Measurements from ENCODE around the gene SESN2.

DNA sequence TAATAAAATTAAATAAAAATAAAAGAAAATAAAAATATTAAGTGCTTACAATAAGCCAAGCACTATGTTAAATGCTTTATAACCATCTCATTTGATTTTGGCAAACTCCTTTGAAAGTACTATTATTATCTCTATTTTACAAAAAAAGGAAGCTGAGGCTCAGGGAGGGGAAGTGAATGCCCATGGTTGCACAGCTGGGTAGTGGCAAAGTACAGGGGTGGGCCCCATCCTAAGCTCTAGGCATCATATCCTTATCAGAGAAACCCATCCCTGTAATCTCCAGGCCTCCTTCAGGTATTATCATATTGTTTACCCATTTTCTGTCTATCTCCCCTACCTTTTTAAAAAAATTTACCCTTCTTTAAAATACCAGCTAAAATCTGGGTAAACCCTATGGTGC lies 67.2 kb downstream of the SESN2 start:
- TF ChIP-seq, protein P1, sequence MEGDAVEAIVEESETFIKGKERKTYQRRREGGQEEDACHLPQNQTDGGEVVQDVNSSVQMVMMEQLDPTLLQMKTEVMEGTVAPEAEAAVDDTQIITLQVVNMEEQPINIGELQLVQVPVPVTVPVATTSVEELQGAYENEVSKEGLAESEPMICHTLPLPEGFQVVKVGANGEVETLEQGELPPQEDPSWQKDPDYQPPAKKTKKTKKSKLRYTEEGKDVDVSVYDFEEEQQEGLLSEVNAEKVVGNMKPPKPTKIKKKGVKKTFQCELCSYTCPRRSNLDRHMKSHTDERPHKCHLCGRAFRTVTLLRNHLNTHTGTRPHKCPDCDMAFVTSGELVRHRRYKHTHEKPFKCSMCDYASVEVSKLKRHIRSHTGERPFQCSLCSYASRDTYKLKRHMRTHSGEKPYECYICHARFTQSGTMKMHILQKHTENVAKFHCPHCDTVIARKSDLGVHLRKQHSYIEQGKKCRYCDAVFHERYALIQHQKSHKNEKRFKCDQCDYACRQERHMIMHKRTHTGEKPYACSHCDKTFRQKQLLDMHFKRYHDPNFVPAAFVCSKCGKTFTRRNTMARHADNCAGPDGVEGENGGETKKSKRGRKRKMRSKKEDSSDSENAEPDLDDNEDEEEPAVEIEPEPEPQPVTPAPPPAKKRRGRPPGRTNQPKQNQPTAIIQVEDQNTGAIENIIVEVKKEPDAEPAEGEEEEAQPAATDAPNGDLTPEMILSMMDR (IDR thresholded peaks at IDR 0.05; ENCODE audit: borderline replicate concordance, extremely low read depth, low read length, poor library complexity, severe bottlenecking): no peak
- TF ChIP-seq EZH2 (IDR thresholded peaks at IDR 0.05; ENCODE audit: borderline replicate concordance, low read depth, low read length, severe bottlenecking): no peak
